ENCODE measurements around the gene POLDIP2.

DNA sequence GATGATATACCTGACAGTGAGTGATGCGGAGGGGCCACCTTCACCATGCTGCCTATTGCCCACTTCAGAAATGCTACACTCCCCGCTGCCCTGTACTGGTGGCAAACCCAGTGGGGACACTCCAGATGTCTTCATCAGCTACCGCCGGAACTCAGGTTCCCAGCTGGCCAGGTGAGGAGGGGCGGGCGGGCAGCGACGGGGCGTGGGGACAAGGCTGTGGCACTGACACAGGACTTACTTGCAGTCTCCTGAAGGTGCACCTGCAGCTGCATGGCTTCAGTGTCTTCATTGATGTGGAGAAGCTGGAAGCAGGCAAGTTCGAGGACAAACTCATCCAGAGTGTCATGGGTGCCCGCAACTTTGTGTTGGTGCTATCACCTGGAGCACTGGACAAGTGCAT, 30.8 kb upstream of the POLDIP2 start:
- TF ChIP-seq ZNF772 (CRISPR knock-in tag; IDR thresholded peaks at IDR 0.05) (no peak), POLR2A (IDR thresholded peaks at IDR 0.05; ENCODE audit: insufficient read depth in 1 of 2, low read depth in 2 of 2, low read length in 2 of 2) (no peak)
